Measurements from ENCODE around the gene HPGD.
A peak's percentile ranks its signal among the peaks of the same experiment; 100 is the strongest.
"Not testable (repeated sequence)": the region's sequence is repeated elsewhere in the genome, so short reads cannot be mapped to it uniquely, and the experiment has no call there.

HPGD gene

DNA sequence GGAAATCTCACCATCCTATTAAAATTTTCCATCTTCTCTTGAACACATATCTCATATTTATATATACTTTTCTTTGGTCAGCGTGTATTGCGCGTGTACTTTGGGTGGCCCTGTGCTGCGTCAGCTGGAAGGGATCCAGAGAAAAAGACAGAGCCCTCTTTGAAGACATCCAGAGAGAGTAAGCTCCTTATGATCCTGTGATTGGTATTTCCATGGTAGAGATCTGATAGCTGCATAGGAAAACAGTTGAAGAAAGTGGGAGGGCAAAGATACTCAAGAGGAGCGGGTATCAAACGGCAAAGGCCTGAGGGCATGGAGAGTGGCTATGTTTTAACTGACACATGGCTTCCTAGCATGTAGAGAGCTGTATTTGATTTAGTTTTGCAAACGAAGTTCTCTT, 4.4 kb upstream of the HPGD start:
- DNase-seq (ENCODE audit: low spot score), result no peak

DNA sequence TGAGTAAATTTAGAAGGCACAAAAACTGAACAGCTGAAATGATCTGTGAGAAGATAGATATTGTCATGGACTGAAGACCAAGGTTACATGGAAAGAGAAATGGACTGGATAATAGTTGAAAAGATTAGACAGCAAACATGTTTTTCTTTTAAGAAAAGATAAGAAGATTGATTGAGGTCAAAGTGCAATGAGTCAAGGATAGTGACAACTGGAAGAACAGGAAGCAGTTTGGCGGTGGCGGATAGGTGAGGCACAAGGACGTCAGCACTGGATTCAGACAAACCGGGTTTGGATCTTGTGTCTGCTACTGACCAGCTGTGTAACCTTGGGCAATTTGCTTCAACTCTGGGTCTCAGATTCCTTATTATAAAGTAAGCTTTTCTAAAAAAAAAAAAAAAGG, 2.0 kb upstream of the HPGD start:
- DNase-seq (ENCODE audit: low spot score), result no peak

DNA sequence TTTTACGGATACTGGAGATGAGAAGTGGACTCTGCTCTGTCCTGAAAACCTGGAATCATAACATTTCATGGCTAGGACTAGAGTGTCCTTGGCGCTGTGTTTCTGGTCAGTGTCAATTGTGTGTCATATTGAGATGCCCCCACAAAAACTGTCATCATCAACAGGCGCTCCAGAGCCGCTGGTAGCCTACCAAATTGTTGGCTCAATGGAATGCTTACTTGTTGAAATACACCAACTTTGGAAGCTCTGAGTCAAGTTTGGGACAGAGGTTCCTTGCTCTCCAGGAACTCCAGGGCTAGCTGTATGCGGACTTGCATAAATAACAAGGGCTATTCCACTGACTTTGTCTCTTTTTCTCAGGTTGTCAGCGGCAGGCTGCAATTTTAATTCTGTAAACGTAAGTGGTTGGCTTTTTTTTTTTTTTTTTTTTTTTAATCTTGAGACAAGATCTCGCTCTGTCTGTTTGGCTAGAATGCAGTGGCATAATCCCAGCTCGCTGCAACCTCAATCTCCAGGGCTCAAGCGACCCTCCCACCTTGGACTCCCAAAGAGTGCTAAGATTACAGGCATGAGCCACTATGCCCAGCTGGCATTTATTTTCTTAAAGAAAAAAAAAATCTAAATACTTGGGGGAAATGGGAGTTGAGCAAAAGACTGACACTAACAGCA, 871 bp upstream of the HPGD start:
- DNase-seq (ENCODE audit: low spot score), result peak; percentile 2

DNA sequence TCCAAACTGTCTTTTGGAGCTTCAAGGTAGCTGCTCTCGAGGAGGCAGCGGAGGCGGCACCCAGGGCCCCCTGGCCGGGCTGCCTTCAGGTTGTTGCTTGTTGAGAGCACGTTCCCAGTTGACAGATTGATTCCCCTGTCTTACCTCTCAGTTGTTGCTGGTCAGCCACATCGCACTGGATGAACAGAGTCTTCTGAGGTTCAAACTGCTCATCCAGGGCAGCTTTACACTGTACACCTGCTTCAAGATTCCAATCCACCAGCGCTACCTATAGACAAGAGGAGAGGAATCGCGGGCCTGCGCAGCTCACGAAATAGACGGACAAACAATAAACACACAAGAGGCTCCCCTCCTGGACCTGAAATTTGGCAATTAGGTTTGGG, 497 bp downstream of the HPGD start:
- no peak for DNase-seq (ENCODE audit: low spot score)

DNA sequence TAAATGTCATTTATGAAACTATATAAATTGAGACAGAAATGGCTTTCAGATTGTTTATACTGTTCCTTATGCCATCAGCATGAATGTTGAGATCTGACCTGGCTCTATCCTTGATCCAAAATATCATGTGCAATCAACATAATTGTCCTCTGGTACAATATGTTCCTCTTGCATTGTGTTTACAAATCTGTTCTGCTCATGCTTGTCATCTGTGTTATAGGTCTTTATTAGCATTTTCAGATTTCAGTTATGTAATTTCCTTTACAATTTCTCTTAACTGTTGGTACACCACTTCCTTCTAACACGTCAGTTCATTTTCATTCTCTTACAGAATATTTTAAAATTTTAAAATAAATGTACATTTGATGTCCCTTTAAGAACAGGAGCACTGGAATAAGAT, 1.6 kb downstream of the HPGD start:
- no peak for DNase-seq (ENCODE audit: low spot score)

DNA sequence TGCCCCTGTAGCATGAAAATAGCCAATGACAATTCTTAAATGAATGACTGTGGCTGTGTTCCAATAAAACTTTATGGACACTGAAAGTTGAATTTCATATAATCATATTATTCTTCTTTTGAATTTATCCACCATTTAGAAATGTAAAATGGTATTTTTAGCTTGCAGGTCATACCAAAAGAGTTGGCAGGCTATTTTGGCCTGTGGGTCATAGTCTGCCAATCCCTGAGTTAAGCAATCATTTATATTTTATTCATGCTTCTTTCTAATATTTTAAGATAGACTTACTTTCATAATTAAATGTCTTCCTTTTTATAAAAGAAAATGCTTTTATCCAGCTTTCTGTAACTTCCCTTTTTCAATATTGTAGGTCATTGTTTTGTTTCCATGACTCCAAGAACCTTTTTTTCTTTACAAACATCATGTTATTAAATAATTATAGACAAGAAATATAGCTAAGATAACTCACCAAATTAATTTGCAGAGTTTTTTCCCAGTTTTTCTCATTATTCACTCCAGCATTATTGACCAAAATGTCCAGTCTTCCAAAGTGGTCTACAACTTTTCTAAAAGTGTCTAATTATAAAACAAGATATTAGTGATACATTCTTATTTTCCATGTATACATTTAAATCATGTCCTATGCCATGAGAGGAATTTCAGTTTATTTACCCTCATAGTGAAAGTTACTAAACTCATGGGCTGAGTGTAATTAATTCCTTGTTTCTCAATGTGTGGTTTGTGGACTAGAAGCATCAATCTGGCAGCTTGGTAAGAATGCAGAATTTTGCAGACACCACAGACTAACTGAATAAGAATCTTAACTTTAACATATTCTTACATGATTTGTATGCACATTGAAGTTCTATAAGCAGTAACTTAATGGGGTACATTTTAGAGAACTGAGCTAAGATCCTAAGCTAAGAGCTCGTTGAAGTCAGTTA, 4.5 kb downstream of the HPGD start:
- no peak for DNase-seq (ENCODE audit: low spot score)

DNA sequence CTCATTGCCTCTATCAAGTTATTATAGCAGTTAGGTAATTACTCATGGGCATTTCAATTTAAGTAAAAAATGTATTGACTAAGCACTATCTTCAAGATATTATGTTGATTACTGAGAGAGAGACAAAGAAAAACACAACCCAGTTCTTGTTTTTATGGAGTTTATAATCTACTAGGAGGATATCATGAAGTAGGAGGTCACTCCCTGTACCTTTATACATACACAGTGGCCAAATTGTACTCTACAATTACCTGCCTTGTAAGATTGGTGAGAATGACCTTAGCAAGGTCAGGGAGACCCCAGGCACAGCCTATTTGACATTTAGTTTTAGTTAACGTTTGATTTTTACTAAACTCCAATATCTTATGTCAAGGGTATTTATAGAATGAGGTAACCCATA, 5.5 kb downstream of the HPGD start:
- DNase-seq (ENCODE audit: low spot score), result no peak

DNA sequence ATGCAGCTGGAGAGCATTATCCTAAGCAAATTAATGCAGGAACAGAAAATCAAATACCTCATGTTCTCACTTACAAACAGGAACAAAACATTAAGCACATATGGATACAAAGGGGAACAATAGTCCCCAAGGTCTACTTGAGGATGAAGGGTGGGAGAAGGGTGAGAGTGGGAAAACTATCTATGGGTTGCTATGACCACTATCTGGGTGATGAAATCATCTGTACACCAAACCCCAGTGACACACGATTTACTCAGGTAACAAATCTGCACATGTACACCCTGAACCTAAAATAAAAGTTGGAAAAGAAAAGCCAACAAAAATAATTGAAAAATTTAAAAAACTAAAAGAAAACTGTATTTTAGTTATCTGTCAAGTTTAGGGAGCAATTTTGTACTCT, 5.9 kb downstream of the HPGD start:
- no peak for DNase-seq (ENCODE audit: low spot score)

DNA sequence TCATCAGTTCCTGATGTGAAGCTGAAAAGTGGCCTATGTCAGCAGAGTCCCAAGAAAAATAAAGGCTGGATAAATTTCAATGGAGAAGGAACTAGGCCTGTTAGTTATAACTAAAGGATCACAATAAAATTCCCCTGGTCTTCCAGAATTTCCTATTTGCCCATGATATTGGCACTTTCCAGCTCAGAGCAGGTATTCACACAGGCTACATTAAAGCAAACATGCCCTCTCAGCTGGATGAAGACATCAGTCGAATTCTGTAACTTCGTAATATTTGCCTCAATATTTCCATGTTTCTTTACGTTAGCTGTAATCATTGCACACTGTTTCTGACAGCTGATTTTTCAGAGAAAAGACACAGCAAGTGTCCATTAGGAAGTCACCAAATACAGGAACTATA, 9.5 kb downstream of the HPGD start:
- DNase-seq (ENCODE audit: low spot score), result no peak

DNA sequence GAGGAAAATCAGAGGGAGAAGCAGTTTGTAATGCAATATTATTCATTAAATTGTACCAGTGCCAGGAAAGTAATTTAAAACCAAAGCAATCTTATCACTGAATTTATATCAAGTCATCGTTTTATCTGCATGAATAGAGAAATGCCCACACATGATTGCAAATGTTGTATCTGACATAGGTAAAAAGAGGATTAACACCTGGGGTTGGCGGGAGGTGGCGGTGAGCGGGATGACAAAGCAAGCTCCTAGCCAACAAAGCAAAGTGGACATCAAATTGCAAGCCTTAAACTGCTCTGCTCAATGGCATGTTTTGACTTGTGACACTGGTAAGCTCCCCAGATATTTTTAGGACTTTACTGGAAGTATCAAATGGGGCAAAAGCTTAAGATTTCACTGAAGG, 16.4 kb downstream of the HPGD start:
- DNase-seq (ENCODE audit: low spot score), result no peak

DNA sequence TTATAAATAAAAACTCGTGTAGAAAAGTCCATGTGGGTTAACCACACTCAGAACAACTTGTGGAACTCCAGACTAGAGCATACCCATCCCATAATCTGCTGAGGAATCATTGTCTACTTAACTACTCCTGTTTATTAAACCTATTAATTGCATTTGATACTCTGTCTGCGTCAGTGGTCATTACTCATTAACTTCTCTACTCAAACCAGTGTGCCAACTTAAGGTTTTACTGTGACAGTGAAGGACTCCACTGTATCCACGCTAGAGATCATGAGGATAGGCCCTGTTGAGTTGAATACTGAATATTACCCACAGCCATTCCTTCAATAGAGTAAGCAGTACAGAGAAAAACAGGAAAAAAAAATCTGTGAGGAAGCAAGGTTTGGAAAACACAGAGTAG, 17.3 kb downstream of the HPGD start:
- no peak for DNase-seq (ENCODE audit: low spot score)

DNA sequence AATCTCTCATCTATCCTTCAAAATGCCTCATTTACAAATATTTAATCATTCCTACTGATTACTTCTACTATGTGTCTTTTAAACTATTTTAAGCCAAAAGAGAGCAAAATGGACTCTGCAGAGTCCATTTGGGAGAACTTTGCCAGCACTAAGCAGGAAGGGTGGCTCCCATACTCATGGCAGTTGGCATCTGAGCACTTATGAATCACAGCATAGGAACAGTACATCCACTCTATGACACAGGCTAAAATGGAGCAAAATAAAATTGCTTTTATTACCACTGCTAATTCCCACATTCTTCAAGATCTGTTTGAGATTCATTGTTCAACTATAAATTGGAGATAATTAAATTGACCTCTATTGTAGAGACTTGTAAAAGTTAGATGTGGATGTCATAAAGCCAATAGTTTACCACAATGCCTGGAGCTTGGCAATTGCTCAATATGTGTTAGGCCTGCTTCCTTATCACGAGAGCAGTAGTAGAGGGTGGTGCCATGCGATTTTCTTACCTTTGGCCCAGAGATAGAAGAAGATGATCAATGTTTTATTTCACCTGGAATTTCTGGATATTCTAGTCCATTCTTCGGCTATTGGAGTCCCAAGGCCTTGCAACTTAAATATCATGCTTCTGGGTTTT, 19.1 kb downstream of the HPGD start:
- DNase-seq (ENCODE audit: low spot score), result peak; percentile 11

DNA sequence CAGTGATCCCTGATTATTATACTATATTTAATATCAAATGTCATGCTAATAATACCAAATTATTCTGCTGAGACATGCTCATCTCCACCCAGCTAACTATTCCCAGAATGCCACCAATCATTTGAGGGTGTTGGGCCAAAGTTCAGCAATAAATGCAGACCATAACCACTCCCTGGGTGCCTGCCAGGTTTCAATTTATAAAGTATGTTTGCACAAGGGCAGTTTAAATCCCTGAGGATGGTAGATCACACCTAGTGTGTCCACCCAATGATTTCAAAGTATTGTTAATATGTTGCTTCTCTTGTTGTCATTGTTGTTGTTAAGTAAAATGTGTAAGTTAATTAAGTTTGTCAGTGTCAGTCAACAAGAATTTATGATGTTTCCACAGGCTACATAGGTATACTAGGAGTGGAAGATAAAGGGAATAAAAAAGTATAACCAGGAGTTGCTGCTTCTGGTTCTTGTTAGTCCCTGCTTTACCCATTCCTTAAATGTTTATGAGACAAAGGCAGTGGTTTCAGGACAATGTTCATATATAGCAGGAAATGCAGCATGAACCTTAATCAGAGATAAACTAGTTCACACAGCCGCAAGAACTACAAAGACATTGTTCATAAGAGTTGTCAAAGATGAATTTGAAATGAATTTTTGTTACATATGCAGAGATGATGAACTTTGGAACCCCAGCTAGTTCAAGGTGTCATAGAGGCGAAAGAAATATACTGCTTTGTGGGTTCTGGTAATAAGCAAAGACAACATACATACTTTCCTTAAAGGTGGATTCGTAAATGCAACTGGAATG, 25.5 kb downstream of the HPGD start:
- DNase-seq (ENCODE audit: low spot score), result no peak

DNA sequence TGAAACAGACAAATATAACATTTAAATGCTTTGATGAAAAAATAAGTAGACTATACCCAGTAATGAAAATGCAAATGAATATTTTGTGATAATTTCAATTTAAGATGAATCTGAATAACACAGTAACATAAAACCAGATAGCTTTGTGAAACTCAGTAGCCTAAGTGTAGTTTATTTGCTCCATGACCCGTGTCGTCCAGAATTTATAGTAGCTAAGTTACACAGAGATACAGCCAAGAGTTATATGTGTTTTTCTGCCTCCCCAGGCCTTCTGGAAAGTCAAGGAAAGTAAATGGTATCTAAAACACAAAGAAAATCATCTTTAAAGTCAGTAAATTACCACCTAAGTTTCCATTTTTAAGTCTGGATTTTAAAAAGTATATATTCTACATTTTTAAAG, 26.7 kb downstream of the HPGD start:
- no peak for DNase-seq (ENCODE audit: low spot score)

DNA sequence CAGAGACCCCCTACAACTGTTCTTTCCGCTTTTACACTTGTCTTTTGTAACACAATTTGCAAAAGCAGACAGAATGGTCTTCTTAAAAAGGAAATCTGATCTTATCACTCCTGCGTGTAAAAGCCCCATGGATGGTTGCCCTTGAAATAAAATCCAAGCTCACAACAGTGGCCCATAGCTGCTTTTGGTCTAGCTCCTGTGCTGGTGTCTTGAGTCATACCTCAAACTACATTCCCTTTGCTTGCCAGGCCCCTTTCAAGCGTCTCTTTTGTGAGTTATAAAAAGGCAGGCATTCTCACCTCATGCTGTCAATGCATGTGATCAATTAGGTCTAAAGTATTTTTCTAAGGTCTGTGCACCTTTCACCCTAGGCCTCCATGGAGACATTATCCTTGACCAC, 27.6 kb downstream of the HPGD start:
- no peak for DNase-seq (ENCODE audit: low spot score)

DNA sequence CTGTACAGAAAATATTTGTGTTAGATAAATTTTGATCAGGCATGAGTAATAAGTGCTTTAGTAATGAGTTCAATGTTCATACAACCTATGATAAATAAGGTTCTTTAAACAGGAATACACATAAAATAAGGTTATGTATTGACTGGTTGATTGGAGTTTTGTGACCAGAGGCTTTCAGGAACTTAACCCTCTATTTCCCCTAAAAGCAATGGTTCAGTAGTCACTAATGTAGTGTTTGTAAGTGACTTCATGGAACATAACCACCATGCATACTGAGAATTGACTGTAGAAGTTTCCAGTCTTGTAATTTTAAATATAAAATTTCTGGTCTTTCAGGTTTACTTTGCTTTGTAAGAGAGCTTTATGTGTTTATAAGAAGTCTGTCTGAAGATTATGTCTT, 28.1 kb downstream of the HPGD start:
- DNase-seq (ENCODE audit: low spot score), result no peak

DNA sequence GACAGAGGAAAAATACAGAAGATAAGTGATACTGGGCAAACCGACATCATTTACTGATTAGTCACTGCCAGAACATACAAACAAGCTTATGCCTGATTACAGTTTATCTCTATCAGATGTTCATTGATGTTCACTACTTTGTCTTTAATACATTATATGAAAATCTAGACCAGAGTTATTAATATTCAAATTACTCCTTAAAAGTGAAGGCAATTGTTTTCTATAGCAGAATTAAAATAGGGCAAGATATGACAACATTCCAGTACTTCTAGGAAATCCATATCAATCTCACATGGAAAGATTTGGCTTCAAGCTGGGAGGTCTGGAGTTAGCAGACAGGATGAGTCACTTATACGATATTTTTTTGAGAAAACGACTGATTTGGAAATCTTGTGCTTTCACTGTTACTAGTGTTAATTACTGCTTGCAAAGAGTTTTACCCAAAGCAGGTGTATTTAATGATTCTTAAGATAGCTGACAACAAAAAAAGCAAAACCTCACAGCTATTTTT, 31.8 kb downstream of the HPGD start:
- DNase-seq (ENCODE audit: low spot score), result no peak

DNA sequence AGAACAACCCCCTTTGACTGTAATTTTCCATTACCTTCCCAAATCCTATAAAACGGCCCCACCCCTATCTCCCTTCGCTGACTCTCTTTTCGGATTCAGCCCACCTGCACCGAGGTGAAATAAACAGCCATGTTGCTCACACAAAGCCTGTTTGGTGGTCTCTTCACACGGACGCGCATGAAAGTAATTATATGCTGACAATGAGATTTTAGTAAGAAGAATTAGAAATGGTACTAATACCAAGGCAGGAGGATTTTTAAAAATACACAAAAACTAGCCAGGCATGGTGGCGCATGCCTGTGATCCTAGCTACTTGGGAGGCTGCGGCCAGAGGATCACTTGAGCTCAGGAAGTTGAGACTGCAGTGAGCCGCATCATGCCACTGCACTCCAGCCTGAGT, 33.9 kb downstream of the HPGD start:
- DNase-seq (ENCODE audit: low spot score), result not testable (repeated sequence)

DNA sequence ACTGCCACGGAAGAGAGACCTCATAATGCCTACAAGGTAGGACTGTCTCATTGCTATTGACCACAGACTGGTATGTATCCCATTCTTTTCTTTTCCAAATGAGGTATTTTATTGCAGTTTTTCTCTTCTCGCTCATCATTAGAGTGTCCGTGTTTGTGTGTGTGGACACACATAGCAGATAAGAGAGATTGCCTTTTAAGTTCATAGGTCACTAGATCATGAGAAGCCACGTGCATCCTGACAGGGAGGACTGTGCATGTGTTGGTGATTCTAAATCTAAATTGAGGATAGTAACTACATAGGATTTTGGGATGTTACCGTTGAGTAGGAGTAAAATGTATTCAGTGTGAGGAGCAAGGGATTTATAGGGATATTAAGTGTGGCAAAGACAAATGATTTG, 37.3 kb downstream of the HPGD start:
- no peak for DNase-seq (ENCODE audit: low spot score)

DNA sequence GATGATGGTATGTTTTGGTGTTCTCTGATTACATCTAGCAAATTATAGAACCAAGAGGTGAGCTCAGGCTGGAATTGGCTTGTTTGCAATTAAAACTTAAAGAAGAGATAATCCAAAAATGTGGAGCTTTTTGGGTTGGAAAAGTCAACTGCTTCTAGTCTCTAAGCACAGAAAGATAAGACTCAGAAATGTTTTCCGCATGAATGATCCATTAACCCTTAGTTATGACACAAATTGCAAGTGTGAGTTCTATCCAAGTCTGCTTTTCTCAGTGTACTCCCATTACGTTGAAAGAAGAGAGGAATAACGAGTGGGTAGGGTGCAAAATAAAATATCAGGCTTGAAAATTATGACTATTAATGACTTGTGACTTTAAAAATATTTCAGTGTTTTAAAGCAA, 38.5 kb downstream of the HPGD start:
- DNase-seq (ENCODE audit: low spot score), result no peak

DNA sequence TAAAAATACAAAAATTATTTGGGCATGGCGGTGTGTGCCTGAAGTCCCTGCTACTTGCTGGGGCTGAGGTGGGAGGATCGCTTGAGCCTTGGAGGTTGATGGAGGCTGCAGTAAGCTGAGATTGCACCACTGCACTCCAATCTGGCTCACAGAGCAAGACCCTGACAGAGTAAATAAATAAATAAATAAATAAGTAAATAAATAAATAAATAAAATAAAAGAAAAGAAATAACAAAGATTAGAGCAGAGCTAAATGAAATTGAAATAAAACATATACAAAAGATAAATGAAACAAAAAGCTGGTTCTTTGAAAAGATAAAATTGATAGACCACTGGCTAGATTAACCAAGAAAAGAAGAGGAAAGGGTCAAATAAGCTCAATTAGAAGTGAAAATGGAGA, 43.1 kb downstream of the HPGD start:
- no peak for DNase-seq (ENCODE audit: low spot score)

DNA sequence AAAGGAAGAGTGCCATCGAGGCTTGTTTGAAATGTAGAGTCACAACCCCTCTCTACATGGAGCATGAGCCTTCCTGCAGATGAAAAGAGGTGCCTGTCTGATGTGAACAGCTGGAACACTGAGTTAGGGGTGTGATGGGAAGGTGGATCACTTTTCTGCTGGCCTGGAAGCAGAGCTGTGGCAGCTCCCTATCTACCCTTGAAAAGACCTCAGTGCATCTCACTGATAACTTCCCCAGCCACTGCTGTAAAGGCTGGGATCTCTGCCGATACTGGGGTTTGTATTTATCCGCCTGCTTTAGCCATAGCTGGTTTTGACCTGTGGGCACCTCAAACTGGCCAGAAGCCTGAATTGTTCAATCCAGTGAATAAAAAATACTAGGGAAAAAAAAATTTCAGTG, 46.8 kb downstream of the HPGD start:
- no peak for DNase-seq (ENCODE audit: low spot score)
